Measurements from ENCODE around the gene LNP1.

GRCh38 chr3:100374521-100374920, 26.8 kb upstream of the LNP1 start:
- TF ChIP-seq KDM5A (IDR thresholded peaks at IDR 0.05) = no peak
- TF ChIP-seq POLR2A (IDR thresholded peaks at IDR 0.05; ENCODE audit: low read length) = no peak
- TF ChIP-seq NR3C1 (IDR thresholded peaks at IDR 0.05) = no peak
- no peak for TF ChIP-seq HOXB5 (CRISPR knock-in tag; IDR thresholded peaks at IDR 0.05)
- no peak for TF ChIP-seq CHD2 (IDR thresholded peaks at IDR 0.05; ENCODE audit: low read length, partially characterized antibody)
